GM23248 (cell line): ENCODE data around the gene ZNF470. TPM values are rescaled to one million over a fixed set of nuclear protein-coding genes. Genes with fewer than 3 reads are reported as not detected.

Source experiments
- DNase-seq: peaks from one replicate; pipeline ENCODE4 v3.0.0-alpha.2; 2015
- H2AFZ ChIP-seq: fragments of 200-600 bp; sonication (generic); 2 replicates; pipeline ENCODE4 v1.6.1; 2016; ENCODE audit warnings: antibody characterized with exemption
- H3F3A ChIP-seq: fragments of 200-600 bp; sonication (generic); 2 replicates; pipeline ENCODE4 v1.6.1; 2016; ENCODE audit warnings: mild to moderate bottlenecking, antibody characterized with exemption, mixed run types; ENCODE audit not compliant: insufficient read depth
- H3K27ac ChIP-seq: fragments of 200-600 bp; sonication (generic); 2 replicates; pipeline ENCODE4 v1.5.1; 2016; ENCODE audit warnings: mild to moderate bottlenecking
- H3K27me3 ChIP-seq: fragments of 200-600 bp; sonication (generic); replicated peaks from 2 replicates; pipeline ENCODE4 v1.6.1; 2016; ENCODE audit warnings: mild to moderate bottlenecking; ENCODE audit not compliant: insufficient read depth
- H3K36me3 ChIP-seq: fragments of 200-600 bp; sonication (generic); 2 replicates; pipeline ENCODE4 v1.6.1; 2016; ENCODE audit warnings: low read depth, mild to moderate bottlenecking
- H3K4me1 ChIP-seq: fragments of 200-600 bp; sonication (generic); 2 replicates; pipeline ENCODE4 v1.6.1; 2016; ENCODE audit warnings: mild to moderate bottlenecking; ENCODE audit not compliant: insufficient read depth
- H3K4me2 ChIP-seq: fragments of 200-600 bp; sonication (generic); one replicate; pipeline ENCODE4 v1.6.1; 2016; ENCODE audit warnings: mild to moderate bottlenecking; ENCODE audit not compliant: unreplicated experiment
- H3K4me3 ChIP-seq: fragments of 200-600 bp; sonication (generic); 2 replicates; pipeline ENCODE4 v1.5.1; 2016; ENCODE audit warnings: mild to moderate bottlenecking
- H3K79me2 ChIP-seq: fragments of 200-600 bp; sonication (generic); 2 replicates; pipeline ENCODE4 v1.6.1; 2016; ENCODE audit warnings: mild to moderate bottlenecking; ENCODE audit not compliant: insufficient read depth
- H3K9ac ChIP-seq: fragments of 200-600 bp; sonication (generic); 2 replicates; pipeline ENCODE4 v1.6.1; 2016; ENCODE audit warnings: mild to moderate bottlenecking
- H3K9me2 ChIP-seq: fragments of 200-600 bp; sonication (generic); 2 replicates; pipeline ENCODE4 v1.6.1; 2016; ENCODE audit warnings: mixed run types, mild to moderate bottlenecking, moderate library complexity; ENCODE audit not compliant: insufficient read depth
- H3K9me3 ChIP-seq: fragments of 200-600 bp; sonication (generic); one replicate; pipeline ENCODE4 v1.6.1; 2017; ENCODE audit warnings: low read depth
- H4K20me1 ChIP-seq: fragments of 200-600 bp; sonication (generic); 2 replicates; pipeline ENCODE4 v1.6.0; 2016; ENCODE audit not compliant: insufficient read depth
- EZH2 ChIP-seq: fragments of 200-600 bp; sonication (generic); IDR thresholded peaks from 2 replicates; pipeline ENCODE4 v1.6.1; 2018; ENCODE audit warnings: antibody characterized with exemption, mild to moderate bottlenecking; ENCODE audit not compliant: insufficient read depth, poor library complexity, severe bottlenecking
- EZH2phosphoT487 ChIP-seq: fragments of 200-600 bp; sonication (generic); IDR thresholded peaks from 2 replicates; pipeline ENCODE4 v1.6.1; 2018; ENCODE audit warnings: antibody characterized with exemption, moderate library complexity, mild to moderate bottlenecking, low read depth; ENCODE audit not compliant: insufficient read depth
- WGBS, 2 experiments: methylation state at CpG; one replicate each; pipeline ENCODE4 v1.1.6; 2015 to 2017; ENCODE audit warnings: low lambda C conversion rate in 2 of 2, low coverage in 1 of 2; ENCODE audit errors: missing lambda C conversion rate in 2 of 2; 5-methylcytosine and 5-hydroxymethylcytosine counted together
- in situ Hi-C: fragments of 300-500 bp; cut with MboI; formaldehyde crosslinking; loops from 2 replicates; pipeline ENCODE4 v1.15.0; 2020
- polyA plus RNA-seq: library from polyadenylated mRNA; unstranded; fragments of >200 nt; fragmentation: Nextera tagmentation; extraction: Ambion mirVana; gene quantifications from 2 replicates; pipeline ENCODE4 v1.2.1, GENCODE V29; 2016
- total RNA-seq: library from RNA; depleted of rRNA; stranded (reverse); fragments of >200 nt; shearing (Covaris generic); gene quantifications from 2 replicates; pipeline ENCODE4 v1.2.3, GENCODE V29; 2014

Gene ZNF470
- total and polyA plus RNA-seq, 2 experiments from 2014 or later, result 3.5 TPM

GRCh38 chr19:56608274-56608964 is 41.2 kb downstream of the ZNF470 start:
- Histone ChIP-seq H4K20me1 (no peaks in the 10 kb centered on the region), H3K9ac (no peak overlapping the region), H2AFZ (no peak overlapping the region), H3K79me2 (peaks cover 91% of the 10 kb centered on the region), H3K27ac (no peak overlapping the region), H3K36me3 (peaks cover 7% of the 10 kb centered on the region; the same call in 1 of the 2 replicates), H3K27me3 (no peaks in the 10 kb centered on the region), H3K9me2 (no peaks in the 10 kb centered on the region), H3F3A (no peaks in the 10 kb centered on the region), H3K9me3 (no peaks in the 10 kb centered on the region), H3K4me1 (no peaks in the 10 kb centered on the region), H3K4me3 (no peak overlapping the region), H3K4me2 (no peak overlapping the region)
- in situ Hi-C loops, result no loop called here
- 89 to 92% methylated on average over 8 of the region's 8 CpGs for WGBS, 2 experiments
- no peak for DNase-seq
- TF ChIP-seq EZH2phosphoT487 (no peak), EZH2 (no peak)

GRCh38 chr19:56611288-56611687 is 44.0 kb downstream of the ZNF470 start:
- Histone ChIP-seq H3K4me3 (no peak overlapping the region), H3K27ac (no peak overlapping the region), H3F3A (no peaks in the 10 kb centered on the region), H3K4me1 (no peaks in the 10 kb centered on the region), H2AFZ (no peak overlapping the region), H3K9me2 (no peaks in the 10 kb centered on the region), H3K27me3 (no peaks in the 10 kb centered on the region), H4K20me1 (no peaks in the 10 kb centered on the region), H3K9ac (no peak overlapping the region), H3K9me3 (no peaks in the 10 kb centered on the region), H3K79me2 (peaks cover 79% of the 10 kb centered on the region), H3K36me3 (peaks cover 12% of the 10 kb centered on the region), H3K4me2 (no peak overlapping the region)
- no peak for DNase-seq
- in situ Hi-C loops, result no loop called here
- 46 to 51% methylated on average over 7 to 8 of the region's 8 CpGs for WGBS, 2 experiments
- no peak for TF ChIP-seq EZH2phosphoT487
- TF ChIP-seq EZH2, result no peak

GRCh38 chr19:56612737-56613136 is 45.5 kb downstream of the ZNF470 start:
- H3K4me3 ChIP-seq, result no peak overlapping the region
- H3K36me3 ChIP-seq, result peaks cover 12% of the 10 kb centered on the region
- no peaks in the 10 kb centered on the region for H3F3A ChIP-seq
- H4K20me1 ChIP-seq, result no peaks in the 10 kb centered on the region
- no peaks in the 10 kb centered on the region for H3K9me3 ChIP-seq
- TF ChIP-seq EZH2, result no peak
- no peak for TF ChIP-seq EZH2phosphoT487
- H2AFZ ChIP-seq, result no peak overlapping the region
- no peak for DNase-seq
- in situ Hi-C loops, result no loop called here
- no peaks in the 10 kb centered on the region for H3K9me2 ChIP-seq
- H3K9ac ChIP-seq, result no peak overlapping the region
- no peaks in the 10 kb centered on the region for H3K4me1 ChIP-seq
- H3K27ac ChIP-seq, result no peak overlapping the region
- 52 to 64% methylated on average over 2 of the region's 2 CpGs for WGBS, 2 experiments
- H3K79me2 ChIP-seq, result peaks cover 79% of the 10 kb centered on the region
- H3K27me3 ChIP-seq, result no peaks in the 10 kb centered on the region
- no peak overlapping the region for H3K4me2 ChIP-seq

GRCh38 chr19:56613639-56614038 is 46.4 kb downstream of the ZNF470 start:
- Histone ChIP-seq H3K36me3 (peaks cover 12% of the 10 kb centered on the region), H3K79me2 (peaks cover 77% of the 10 kb centered on the region), H4K20me1 (no peaks in the 10 kb centered on the region), H3F3A (no peaks in the 10 kb centered on the region), H3K9me2 (no peaks in the 10 kb centered on the region), H3K27me3 (no peaks in the 10 kb centered on the region), H3K27ac (no peak overlapping the region), H3K9me3 (no peaks in the 10 kb centered on the region), H3K4me1 (no peaks in the 10 kb centered on the region), H3K9ac (no peak overlapping the region), H2AFZ (no peak overlapping the region), H3K4me2 (no peak overlapping the region), H3K4me3 (no peak overlapping the region)
- TF ChIP-seq EZH2 (no peak), EZH2phosphoT487 (no peak)
- in situ Hi-C loops, result no loop called here
- 20 to 25% methylated on average over 5 of the region's 5 CpGs for WGBS, 2 experiments
- peak; percentile 18 for DNase-seq
